Measurements from ENCODE around the gene PLD1.
"Not testable (repeated sequence)": the region's sequence is repeated elsewhere in the genome, so short reads cannot be mapped to it uniquely, and the experiment has no call there.

- TF ChIP-seq CTCF, POLR2A, POLR2AphosphoS5 (IDR thresholded peaks at IDR 0.05): not testable (repeated sequence)
These were observed 117.7 kb downstream of the PLD1 start for GRCh38 chr3:171692551-171692950.
